NCI-H1048 (cell line): Measurements from ENCODE around the gene RFX7.
"Not testable (repeated sequence)": the region's sequence is repeated elsewhere in the genome, so short reads cannot be mapped to it uniquely, and the experiment has no call there.

Experiments
- DNase-seq: peaks from one replicate; lab custom pipeline; 2025; lab: John Stamatoyannopoulos, UW

RFX7 gene

DNA sequence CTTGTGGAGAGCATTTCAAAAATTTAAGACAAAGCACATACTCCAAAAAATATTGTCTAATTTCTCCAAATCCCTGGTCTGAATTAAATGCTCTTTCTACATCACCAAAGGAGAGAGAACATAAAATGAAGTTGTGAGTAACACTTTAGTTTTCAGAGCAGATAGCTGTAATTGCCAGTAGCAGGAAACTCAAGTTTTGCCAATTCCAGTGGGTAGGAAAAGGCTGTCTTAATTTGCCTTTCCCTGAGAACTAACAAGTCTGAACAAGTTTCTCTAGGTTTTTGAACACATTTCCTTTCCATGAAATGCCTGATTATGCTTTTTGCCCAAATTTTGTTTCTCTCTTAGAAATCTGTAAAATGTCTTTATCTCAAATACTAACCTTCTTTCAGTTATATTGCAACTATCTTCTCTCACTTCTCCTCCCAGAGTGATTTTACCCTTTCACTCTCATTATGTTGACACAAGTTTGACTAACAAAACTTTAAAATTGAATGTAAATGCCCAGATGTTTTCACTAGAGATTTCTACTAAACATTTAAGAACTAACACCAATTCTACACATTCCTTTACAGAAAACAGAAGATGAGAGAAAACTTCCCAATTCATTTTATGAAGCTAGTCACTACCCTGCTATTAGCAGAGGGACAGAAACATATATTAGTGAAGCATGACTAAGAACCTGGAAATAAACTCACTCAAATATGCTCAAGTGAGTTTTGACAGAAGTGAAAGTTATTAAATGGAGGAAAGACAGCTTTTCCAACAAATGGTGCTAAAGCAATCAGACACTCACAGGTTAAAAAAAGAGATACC lies 38.4 kb downstream of the RFX7 start:
- no peak for DNase-seq

DNA sequence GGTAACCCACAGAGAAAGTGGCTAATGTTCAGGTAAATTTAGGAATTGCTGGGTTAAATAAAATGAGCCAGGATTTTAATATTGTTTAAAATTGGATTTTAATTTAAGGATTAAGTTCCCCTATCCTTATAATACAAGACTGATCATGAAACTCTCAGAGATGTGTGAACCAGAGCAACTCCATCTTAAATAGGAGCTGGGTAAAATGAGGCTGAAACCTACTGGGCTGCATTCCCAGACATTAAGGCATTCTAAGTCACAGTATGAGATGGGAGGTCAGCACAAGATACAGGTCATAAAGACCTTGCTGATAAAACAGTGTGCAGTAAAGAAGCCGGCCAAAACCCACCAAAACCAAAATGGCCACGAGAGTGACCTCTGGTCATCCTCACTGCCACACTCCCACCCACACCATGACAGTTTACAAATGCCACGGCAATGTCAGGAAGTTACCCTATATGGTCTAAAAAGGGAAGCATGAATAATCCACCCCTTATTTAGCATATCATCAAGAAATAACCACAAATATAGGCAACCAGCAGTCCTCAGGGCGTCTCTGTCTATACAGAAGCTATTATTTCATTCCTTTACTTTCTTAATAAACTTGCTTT lies 40.3 kb downstream of the RFX7 start:
- not testable (repeated sequence) for DNase-seq

DNA sequence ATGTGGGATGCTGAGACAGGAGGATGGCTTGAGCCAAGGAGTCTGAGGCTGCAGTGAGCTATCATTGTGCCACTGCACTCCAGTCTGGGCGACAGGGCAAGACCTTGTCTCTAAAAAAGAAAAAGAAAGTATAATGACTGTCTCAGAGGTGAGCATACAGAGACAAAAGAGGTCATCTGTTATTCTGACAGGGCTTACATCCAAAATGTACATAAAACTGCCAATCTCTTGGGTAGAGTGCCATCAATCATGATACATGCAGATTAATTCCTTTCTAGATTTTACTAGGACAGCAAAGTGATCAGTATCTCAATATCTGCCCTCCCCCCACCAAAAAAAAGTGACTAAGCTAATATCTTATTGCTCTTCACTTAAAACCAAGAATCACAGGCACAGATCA lies 41.0 kb downstream of the RFX7 start:
- DNase-seq, result no peak

DNA sequence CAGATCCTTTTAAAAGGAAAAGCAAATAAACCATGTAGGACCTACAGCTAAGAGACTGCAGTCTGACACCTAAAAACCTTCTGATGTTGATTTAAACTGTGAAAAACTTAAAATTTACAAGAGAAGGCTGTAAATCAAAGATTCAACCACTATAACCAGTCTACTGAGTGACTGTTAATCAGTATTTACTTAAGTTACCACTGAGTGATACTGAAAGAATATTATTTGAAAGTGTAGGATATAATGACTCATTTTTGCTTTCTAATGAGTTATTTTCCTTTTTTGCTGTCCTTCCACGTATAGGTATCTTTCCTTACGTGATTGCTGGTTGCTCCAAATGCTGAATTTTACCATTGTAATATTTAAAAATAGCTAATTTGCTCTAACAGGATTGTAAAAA lies 44.6 kb downstream of the RFX7 start:
- DNase-seq, result no peak

DNA sequence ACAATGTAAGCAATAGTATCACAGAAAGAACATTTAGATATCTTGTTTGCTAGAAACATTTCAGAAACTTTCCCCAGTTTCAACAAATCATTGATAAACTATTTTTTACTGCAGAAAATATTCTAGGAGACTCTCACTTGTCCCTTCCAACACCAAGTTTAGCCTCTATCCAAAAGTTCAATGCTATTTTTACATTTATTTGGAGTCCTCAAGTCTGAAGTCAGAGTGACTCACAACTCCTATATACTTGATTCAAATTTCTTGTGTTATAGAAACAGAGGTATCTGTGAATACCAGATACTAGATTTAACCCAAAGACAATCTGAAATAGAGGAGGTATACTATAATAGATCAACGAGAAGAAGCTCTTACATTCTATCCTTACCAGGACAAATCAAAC lies 49.6 kb downstream of the RFX7 start:
- no peak for DNase-seq

DNA sequence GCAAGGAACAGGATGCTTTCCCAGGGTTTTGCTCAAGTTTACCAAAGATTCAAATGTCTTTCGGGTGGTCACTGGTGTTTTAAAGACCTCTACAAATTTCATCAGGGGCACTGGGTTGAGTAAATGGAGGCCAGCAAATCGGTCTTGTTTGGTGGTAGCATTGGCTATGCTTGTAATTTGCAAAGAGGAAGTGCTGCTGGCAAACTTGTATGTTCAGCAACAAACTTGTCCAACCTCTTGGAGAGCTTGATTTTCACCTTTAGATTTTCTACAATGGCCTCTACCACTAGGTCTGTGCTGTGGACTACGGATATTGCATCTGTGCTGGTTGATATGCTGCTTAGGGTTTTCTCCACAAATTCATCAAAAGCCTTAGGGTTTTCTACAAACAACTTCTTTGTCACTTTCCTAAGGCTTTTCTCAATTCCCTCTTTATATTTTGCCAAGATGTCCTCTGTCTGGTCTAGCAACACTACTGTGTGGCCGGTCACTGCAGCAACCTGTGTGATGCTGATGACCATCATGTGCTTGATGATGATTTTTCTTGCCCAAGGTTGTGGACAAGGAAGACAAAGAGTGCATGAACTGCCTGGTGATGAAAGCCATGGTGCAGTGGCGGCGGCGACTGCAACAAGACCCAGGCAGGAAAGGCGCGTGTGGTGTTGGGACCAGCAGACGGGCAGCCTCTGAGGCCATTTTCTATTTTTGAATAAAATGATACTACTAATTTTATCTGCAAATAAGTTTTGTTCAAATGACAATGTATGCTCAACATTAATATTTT lies 50.8 kb downstream of the RFX7 start:
- no peak for DNase-seq

DNA sequence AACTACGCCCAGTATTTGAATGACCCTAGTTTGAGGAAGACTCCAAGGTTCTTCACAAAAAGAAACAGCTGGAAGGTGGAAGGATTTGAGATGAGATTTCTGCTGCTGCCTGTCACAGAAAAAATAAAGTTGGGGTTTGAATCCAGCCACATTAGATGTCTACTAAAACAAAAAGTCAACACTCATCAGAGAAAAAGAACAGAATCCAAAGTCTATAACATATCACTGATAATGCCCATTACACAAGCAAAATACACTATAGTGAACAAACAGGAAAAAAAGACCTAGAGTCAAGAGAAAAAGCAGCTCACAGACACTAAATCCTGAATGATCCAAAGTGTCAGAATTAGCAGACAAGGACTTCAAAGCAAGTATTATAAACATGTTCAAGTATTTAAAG lies 56.0 kb downstream of the RFX7 start:
- DNase-seq, result no peak

DNA sequence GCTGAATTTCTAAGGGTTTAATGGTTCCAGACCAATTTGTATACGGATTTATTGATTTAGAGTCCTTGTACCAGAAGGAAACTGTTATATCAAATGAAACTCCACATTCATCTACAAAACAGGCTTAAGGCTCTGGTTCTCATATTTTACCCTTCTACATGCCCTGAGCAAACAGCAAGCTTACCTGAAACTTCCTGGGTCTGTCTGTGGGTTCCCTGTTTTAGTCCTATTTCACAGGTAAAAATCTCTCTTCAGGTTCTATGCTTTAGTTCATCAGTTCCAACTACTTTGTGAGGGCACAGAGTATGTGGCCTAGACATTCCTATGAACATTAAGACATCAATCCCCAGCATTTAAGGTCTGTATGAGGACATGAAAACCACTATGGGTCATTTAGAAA lies 57.7 kb downstream of the RFX7 start:
- DNase-seq, result no peak

DNA sequence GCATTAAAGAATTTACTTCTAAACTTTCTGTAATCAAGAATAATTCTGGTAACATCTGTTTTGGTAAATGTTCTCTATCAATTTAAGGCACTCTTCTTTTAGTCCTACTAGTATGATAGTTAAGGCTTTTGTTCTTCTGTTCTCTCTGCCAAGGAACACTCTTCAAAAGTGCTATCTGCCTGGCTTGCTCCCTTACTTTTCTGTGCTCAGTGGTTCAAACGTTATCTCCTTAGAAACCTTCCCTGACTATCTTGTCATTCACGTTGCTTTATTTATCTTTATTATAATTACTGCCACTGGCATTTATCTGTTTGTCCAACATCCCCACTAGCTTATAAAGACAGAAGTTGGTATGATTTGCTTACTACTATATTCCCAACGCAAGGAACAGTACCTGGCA lies 59.2 kb downstream of the RFX7 start:
- DNase-seq, result no peak

DNA sequence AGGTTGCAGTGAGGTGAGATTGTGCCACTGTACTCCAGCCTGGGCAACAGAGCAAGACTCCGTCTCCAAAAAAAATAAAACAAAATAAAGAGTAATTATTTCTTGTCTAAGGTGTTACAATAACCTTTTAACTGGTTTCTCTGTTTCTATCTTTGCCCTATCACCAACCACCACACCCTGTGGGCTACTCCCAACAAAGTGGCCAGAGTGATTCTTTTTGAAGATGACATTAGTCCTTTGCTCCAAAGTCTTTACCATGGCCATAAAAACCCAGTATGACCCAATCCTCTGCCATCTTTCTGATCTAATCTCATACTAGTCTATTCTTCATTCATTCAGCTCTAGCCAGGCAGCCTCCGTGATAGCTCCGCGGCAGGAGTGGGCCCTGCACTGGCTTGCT lies 62.8 kb downstream of the RFX7 start:
- DNase-seq, result no peak

DNA sequence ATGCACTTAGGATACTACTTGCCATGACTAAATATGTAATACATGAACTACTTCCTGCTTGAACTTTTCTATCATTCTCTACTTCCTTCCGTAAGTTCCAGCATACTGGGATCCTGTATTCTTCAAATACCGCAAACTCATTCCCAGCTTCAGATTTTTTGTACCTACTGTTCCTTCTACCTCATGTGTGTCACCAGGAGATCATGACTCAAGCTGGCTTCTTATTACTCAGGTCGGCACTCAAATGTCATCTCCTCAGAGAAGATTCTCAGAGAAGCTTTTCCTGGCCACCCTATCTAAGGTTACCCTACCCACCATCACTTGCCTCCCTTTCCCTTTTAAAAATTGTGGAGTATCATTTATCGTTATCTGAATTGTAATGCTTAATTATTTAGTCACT lies 66.7 kb downstream of the RFX7 start:
- no peak for DNase-seq

DNA sequence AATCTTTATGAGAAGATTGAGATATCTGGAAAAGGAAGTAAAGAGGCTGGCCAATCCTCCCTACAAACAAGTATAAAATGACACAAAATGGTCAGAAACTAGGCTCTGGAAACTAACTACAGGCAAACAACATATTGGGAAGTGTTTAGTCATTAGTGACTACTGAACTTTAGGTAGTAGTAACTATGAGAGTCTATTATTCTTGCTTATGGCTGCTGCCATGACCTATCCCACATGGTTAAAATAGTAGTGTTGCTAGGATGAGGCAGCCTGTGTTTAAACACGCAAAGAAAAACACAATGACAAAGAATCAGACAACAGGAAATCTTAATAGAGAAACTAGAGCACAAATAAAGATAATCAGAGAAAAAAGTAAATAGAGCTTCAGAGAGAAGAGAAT lies 67.9 kb downstream of the RFX7 start:
- no peak for DNase-seq

DNA sequence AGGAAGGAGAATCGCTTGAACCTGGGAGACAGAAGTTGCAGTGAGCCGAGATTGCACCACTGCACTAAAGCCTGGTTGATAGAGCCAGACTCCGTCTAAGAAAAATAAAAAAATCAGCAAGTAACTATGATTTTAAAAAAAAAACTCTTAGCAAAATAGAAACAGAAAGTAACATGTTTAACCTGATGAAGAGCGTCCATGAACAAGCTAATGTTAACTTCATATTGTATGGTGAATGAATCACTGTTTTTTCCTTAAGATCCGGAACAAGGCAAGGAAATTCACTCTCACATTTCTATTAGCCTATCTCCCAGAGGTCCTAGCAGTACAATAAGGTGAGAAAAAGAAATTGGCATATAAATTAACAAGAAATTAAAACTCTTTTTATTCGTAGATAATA lies 69.0 kb downstream of the RFX7 start:
- no peak for DNase-seq

DNA sequence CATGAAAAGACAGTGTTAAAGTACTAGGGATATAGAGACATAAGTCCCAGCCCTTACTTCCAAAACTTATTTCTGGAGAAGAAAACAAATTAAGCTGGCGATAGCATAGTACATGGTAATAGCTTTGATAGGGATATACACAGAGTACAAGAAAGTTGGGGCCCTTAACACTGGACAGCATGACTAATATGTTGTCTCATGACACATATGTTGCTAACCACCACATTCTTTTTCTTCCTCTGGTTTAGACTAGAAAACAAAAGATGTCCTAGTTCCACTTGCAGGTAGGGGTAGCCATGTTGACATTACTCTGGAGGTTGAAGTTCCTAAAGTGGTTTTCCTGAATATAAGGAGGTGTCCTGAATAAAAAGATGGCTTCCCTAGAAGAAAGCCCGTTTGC lies 75.3 kb downstream of the RFX7 start:
- no peak for DNase-seq

DNA sequence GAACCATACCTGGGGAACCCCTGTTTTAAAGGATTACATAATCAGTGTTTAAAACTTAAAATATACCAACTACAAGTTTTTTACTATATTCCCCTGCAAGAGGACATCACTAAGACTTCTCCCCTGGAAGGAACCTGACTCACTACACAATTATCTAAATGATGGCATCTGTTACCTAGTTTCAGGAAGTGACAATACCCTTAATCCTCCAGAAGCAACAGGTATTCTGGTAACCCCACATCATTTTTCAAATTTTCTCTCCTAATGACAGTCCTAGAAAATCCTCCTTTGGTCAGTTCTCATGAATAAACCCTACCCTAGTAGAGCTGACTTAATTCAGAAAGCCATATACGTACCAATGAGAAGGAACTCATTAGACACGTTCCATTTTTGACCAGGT lies 78.4 kb downstream of the RFX7 start:
- no peak for DNase-seq

DNA sequence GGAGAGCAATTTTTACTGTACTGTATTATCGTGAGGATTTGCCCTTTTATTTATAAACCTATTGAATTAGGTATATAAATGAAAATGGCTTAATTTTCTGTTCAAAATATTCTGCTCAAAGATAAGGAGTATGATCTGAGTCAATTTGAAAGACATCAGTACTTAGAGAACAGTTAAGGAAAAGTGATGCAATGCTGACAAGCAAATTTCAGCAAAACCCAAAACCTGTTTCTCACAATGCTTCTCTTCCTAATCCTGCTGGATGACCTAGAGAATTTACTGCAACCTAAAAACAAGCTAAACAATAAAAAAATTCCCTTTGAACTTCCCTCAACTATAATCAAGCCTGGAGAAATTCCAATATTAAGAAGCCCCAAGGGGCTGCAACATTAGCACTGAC lies 82.7 kb downstream of the RFX7 start:
- no peak for DNase-seq

DNA sequence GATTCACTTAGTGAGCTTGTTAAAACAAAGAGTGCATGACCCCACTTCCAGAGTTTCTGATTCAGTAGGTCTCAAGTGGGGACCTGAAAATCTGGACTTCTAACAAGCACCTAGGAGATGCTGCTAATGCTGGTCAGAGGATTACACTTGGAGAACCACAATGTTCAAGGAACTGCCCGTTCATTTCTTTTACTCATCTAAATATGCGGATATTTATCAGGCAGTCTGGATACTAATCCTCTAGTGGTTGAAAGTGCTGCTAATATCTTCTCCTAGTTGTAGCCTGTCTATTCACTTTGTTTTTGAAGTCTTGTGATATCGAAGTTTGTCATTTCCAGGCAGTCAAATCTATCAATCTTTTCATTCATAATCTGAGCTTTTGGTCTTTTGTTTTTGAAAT lies 86.8 kb downstream of the RFX7 start:
- DNase-seq, result no peak

DNA sequence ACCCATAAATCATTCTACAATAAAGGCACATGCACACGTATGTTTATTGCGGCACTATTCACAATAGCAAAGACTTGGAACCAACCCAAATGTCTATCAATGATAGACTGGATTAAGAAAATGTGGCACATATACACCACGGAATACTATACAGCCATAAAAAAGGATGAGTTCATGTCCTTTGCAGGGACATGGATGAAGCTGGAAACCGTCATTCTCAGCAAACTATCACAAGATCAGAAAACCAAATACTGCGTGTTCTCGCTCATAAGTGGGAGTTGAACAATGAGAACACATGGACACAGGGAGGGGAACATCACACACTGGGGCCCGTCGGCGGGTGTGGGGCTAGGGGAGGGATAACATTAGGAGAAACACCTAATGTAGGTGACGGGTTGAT lies 88.4 kb downstream of the RFX7 start:
- DNase-seq, result not testable (repeated sequence)

DNA sequence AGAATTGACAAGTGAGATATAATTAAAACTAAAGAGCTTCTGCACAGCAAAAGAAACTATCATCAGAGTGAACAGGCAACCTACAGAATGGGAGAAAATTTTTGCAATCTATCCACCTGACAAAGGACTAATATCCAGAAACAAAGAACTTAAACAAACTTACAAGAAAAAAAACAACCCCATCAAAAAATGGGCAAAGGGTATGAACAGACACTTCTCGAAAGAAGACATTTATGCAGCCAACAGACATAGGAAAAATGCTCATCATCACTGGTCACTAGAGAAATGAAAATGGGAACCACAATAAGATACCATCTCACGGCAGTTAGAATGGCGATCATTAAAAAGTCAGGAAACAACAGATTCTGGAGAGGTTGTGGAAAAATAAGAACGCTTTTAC lies 88.9 kb downstream of the RFX7 start:
- DNase-seq, result not testable (repeated sequence)

DNA sequence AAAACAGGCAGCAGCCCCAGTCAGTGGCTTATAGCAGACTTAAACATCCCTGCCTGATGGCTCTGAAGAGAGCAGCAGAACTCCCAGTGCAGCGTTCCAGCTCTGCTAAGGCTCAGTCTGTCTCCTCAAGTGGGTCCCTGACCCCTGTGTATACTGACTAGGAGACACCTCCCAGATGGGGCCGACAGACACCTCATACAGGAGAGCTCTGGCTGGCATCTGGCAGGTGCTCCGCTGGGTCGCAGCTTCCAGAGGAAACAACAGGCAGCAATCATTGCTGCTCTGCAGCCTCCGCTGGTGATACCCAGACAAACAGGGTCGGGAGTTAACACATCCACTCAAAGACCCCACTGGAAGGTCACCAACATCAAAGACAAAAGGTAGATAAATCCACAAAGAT lies 93.5 kb downstream of the RFX7 start:
- DNase-seq, result no peak

DNA sequence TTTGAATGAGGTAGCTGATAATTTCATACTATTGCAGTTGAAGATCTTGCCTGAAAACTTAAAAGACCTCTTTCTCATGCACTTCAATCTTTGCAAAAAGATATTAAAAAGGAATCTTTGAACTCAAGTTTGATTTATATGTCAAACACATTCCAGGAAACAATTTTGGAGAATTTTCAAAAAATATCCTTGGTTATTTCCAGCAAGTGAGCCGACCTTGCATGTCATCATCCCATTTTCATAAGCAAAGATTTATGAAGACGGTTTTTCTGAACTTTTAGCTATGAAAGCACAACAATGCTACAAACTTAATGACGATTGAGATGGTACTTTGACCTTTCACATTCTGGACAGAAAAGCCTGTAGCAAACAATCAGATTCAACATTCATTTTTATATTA lies 95.6 kb downstream of the RFX7 start:
- no peak for DNase-seq

DNA sequence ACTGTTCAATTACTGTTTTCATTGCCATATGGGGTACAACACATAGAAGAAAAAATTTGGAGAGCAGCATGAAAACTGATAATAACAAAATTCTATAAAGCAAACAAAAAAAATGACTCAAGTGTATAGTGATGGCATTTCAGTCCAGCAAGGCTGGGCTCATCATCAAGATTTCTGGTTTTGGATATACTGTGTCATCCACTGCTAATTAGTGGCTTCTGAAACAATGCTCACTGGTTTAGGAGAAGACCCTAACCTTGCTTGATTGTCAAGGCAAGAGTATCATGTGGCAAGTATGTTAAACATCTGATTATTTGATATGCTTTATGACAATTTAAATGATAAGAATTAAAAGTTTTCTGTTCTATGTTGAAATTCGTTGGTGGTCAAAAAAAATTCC lies 96.9 kb downstream of the RFX7 start:
- DNase-seq, result no peak

DNA sequence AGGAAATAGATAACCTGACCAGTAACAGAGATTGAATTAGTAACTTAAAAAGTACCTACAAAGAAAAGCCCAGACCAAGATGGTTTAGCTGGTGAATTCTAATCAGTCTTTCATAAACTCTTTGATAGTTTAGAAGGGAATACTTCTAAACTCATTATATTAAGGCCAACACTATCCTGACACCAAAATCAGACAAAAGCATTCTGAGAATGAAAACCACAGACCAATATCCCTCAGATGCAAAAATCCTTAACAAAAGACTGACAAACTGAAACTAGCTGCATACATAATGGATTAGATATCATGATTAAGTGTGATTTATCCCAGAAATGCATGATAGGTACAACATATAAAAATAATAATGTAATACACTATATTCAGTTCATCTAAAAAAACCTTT lies 115.6 kb downstream of the RFX7 start:
- no peak for DNase-seq
